GM15510 (cell line): ENCODE data around the gene PTPRN2.

Source experiments
- POLR2A ChIP-seq: IDR thresholded peaks from 3 replicates; pipeline ENCODE4 v1.6.1; 2011; ENCODE audit warnings: borderline replicate concordance; ENCODE audit not compliant: insufficient read length; ENCODE audit errors: extremely low read depth

PTPRN2 gene

GRCh38 chr7:158008267-158008666 lies 579.4 kb downstream of the PTPRN2 start:
- no peak for TF ChIP-seq POLR2A

DNA sequence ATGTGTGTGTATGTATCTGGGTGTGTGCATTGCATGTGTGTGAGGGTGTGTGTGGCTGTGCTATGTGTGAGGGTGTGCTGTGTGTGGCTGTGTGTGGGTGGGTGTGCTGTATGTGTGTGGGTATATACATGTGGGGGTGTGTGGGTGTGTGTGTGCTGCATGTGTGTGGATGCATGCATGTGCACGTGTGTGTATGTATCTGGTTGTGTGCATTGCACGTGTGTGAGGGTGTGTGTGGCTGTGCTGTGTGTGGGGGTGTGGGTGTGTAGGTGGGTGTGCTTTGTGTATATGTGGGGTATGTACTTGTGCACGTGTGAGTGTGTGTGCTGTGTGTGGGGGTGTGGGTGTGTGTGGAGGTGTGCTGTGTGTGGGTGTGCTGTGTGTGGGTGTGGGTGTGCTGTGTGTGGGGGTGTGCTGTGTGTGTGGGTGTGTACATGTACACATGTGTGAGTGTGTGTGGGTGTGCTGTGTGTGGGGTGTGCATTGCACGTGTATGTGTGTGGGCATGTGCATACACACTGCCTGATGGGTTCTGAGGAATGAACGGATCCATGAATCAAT lies 579.8 kb downstream of the PTPRN2 start:
- no peak for TF ChIP-seq POLR2A

- no peak for TF ChIP-seq POLR2A
Measured at GRCh38 chr7:158006841-158007696, 580.6 kb downstream of the PTPRN2 start.

GRCh38 chr7:158005531-158005930 lies 582.1 kb downstream of the PTPRN2 start:
- TF ChIP-seq POLR2A, result no peak

DNA sequence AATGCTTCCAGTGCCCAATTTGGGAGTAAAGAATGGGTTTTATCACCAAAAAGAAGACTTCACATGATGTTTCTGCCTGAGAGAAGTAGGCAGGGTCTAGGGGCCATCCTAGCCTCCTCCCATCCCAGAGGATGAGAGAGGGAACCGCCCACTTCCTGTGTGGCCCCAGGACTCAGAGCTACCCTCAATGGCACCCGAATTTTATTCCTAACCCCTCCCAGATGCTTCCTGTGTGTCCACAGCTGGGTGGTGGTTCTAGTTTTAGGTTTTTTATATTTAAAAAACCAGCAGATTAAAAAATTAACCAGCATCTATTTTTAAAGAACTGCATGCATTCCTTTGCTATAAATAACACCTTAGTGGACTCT lies 583.5 kb downstream of the PTPRN2 start:
- TF ChIP-seq POLR2A, result no peak

DNA sequence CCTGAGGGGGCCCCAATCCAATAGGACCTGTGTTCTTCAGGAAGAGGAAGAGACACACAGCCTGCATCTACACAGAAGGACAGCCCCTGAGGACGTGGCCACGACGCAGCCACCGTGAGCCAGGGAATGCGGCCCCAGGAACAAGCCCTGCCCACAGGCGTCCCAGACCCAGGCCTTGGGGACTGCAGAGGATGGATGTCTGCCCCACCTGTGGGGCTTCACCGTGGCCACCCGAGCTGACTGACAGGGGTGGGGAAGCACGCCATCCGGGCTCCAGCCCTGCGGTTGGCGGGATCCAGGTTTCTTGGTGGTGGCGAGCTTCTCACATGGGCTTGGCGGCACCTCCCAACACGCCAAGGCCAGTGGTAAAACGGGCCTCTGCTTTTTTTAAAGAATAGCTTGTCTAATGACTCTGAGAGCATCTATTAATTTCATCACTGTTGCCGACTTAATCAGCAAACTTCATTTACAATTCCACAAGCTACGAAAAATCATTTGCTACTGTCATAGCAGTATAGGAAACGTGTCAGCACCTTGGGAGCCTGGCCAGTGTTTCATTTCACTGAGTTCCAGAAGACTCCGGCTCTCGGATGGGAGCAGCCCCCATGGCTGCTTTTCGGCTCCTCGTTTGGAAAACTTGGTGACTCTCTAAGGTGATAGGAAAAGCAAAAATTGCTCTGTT lies 584.0 kb downstream of the PTPRN2 start:
- TF ChIP-seq POLR2A, result no peak

DNA sequence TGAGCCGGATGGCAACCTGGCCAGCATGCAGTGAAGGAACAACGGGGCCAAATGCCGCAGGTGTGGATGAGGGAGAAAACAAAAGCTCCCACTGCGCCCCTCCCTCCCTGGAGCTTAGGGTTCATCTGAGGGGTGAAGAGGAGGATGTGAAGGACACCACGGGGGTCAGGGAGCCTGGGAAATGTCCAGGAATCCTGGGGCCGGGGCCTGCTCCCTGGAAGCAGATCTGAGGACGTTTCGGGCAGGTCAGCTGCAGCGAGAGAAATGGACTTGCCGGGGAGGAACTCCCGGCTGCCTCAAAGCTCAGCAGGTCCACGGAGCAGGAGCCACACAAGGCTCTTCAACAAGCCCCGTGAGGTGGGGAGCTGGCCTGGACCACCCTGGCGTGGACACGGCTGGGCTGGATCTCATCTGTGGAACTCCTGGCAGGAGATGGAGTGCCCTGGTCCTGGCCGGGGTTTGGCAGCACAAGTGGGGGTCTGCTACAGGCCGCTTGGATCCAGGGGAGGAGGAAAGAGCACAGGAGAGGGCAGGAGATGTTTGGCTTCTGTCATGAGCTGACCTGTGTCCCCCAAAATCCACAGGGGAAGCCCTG lies 585.0 kb downstream of the PTPRN2 start:
- no peak for TF ChIP-seq POLR2A

GRCh38 chr7:158001621-158002320 lies 585.9 kb downstream of the PTPRN2 start:
- TF ChIP-seq POLR2A, result no peak

GRCh38 chr7:158001003-158001402 lies 586.6 kb downstream of the PTPRN2 start:
- no peak for TF ChIP-seq POLR2A

DNA sequence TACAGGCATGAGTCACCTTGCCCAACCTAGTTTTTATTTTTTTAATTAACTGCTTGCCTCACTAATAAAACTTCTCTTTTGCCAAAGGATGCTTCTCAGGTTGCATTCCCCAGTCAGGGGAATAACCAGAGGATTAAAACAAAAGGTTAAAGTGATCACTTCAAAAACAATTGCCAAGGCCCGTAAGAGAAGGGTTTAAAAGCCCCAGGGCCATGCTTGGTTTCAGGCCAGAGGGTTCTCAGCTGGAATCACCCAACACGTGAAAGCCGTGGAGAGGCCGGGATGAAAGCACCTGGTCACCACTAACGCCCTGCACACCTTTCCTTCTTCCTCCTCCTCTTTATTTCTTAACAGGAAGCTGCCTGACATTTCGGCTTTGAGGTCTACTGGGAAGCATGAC lies 587.5 kb downstream of the PTPRN2 start:
- no peak for TF ChIP-seq POLR2A

- no peak for TF ChIP-seq POLR2A
Measured at GRCh38 chr7:157998884-157999552, 588.6 kb downstream of the PTPRN2 start.

DNA sequence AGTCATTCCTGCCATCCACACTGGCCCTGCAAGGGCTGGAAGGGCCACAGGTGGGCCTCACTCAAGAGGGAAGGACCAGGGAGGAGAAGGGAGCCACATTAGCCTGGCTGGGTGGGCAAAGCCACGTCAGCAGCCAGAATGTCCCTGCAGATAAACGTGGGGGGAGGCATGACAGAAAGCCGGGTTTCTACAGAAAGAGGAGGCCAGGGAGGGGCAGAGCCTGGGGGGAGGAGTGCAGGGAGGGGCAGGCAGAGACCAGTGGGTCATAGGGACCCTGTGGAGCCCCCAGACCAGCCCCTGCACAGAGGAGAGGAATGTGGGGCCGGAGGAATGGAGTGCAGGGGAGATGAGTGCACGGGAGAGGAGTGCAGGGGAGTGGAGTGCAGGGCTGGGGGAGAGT lies 590.2 kb downstream of the PTPRN2 start:
- TF ChIP-seq POLR2A, result no peak

- no peak for TF ChIP-seq POLR2A
Measured at GRCh38 chr7:157997080-157997440, 590.6 kb downstream of the PTPRN2 start.

DNA sequence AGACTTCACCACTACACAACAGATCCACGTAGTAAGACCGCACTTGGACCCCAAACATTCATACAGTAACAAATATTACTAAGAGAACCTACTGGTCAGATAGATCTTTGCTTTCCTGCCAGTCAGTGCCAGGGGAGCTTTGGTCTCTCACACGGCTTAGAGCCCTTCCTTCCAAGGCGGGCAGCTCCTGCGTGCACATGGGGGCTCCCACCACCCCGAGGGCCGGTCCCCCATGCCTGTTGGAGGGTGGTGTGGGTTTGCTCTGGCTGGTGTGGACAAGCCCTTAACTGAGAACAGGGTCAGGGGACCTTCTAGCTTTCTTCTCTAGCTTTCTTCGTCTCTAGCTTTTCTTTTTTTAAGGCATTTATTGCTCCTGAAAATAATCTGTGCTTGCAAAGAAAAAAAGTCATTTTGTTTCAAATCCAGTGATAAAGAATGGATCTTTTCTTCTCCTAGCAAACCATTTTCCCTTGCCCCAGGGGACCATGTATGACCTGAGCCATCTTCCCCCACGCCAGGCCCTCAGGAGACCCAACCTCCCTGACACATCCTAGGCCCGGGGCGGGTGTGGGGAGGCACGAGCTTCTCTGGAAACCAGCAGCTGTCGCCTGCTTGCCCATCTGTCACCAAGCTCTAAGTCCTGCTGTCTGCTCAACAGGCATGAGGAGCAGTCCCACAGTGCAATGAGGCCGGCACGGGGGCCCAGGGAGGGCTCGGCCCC lies 591.1 kb downstream of the PTPRN2 start:
- no peak for TF ChIP-seq POLR2A
